Common myeloid progenitor, CD34-positive (primary cell): ENCODE results near the gene DISC1.

Source experiments
- CTCF ChIA-PET: fragments of 350-600 bp; sonication (Branson Sonifier 250); formaldehyde crosslinking; loops from one replicate; lab custom pipeline; 2021; ENCODE audit warnings: antibody characterized with exemption; lab: Charles Lee
- POLR2A ChIA-PET: fragments of 350-600 bp; sonication (Branson Sonifier 250); formaldehyde crosslinking; loops from one replicate; lab custom pipeline; 2021; ENCODE audit warnings: antibody characterized with exemption; lab: Charles Lee
- DNase-seq, 3 donors: peaks; one replicate each; pipeline versions ENCODE4 v3.0.0 to v3.0.0-alpha.2; 2013
- H3K27ac ChIP-seq, 2 experiments: 1 replicate in 1 of 2; 2 replicates in 1 of 2; pipeline ENCODE4 v1.7.0; 2013; ENCODE audit warnings: inconsistent platforms in 2 of 2, low read length in 2 of 2, mild to moderate bottlenecking in 2 of 2, low read depth in 1 of 2, moderate library complexity in 1 of 2; ENCODE audit not compliant: severe bottlenecking in 2 of 2, insufficient read depth in 1 of 2, poor library complexity in 1 of 2
- H3K27me3 ChIP-seq, 5 experiments: replicated peaks in 2 of 5; 1 replicate in 3 of 5; 2 replicates in 2 of 5; pipeline versions ENCODE4 v1.6.1 to v1.7.0; 2013; ENCODE audit warnings: low read length in 4 of 5, mild to moderate bottlenecking in 2 of 5, moderate library complexity in 2 of 5, inconsistent platforms in 1 of 5; ENCODE audit not compliant: insufficient read depth in 5 of 5, control insufficient read depth in 4 of 5
- H3K36me3 ChIP-seq, 4 experiments: 1 replicate in 2 of 4; 2 replicates in 2 of 4; pipeline versions ENCODE4 v1.6.1 to v1.7.0; 2013; ENCODE audit warnings: low read length in 3 of 4, control low read depth in 1 of 4, mild to moderate bottlenecking in 1 of 4; ENCODE audit not compliant: control insufficient read depth in 4 of 4, insufficient read depth in 4 of 4
- H3K4me1 ChIP-seq, 4 experiments: 1 replicate in 3 of 4; 2 replicates in 1 of 4; pipeline versions ENCODE4 v1.6.1 to v1.7.1; 2013; ENCODE audit warnings: low read length in 3 of 4, mild to moderate bottlenecking in 3 of 4, control low read depth in 1 of 4, inconsistent platforms in 1 of 4, moderate library complexity in 1 of 4; ENCODE audit not compliant: control insufficient read depth in 4 of 4, insufficient read depth in 4 of 4; ENCODE audit errors: control extremely low read depth in 1 of 4
- H3K4me3 ChIP-seq, 7 experiments: 1 replicate in 4 of 7; 2 replicates in 3 of 7; pipeline versions ENCODE4 v1.5.1 to v1.7.0; 2013; ENCODE audit warnings: mild to moderate bottlenecking in 7 of 7, low read length in 6 of 7, moderate library complexity in 6 of 7, inconsistent platforms in 2 of 7, low read depth in 2 of 7, control low read depth in 1 of 7; ENCODE audit not compliant: insufficient read depth in 4 of 7, control insufficient read depth in 1 of 7; ENCODE audit errors: extremely low read depth in 1 of 7
- H3K9me3 ChIP-seq, 5 experiments: 1 replicate in 4 of 5; 2 replicates in 1 of 5; pipeline versions ENCODE4 v1.6.1 to v1.7.1; 2013; ENCODE audit warnings: low read length in 4 of 5, mild to moderate bottlenecking in 2 of 5, inconsistent platforms in 1 of 5, low read depth in 1 of 5, moderate library complexity in 1 of 5; ENCODE audit not compliant: control insufficient read depth in 4 of 5, insufficient read depth in 2 of 5; ENCODE audit errors: control extremely low read depth in 1 of 5
- WGBS: methylation state at CpG from one replicate; pipeline ENCODE4 v1.1.5; 2013; ENCODE audit not compliant: insufficient coverage; 5-methylcytosine and 5-hydroxymethylcytosine counted together

DISC1 gene

DNA sequence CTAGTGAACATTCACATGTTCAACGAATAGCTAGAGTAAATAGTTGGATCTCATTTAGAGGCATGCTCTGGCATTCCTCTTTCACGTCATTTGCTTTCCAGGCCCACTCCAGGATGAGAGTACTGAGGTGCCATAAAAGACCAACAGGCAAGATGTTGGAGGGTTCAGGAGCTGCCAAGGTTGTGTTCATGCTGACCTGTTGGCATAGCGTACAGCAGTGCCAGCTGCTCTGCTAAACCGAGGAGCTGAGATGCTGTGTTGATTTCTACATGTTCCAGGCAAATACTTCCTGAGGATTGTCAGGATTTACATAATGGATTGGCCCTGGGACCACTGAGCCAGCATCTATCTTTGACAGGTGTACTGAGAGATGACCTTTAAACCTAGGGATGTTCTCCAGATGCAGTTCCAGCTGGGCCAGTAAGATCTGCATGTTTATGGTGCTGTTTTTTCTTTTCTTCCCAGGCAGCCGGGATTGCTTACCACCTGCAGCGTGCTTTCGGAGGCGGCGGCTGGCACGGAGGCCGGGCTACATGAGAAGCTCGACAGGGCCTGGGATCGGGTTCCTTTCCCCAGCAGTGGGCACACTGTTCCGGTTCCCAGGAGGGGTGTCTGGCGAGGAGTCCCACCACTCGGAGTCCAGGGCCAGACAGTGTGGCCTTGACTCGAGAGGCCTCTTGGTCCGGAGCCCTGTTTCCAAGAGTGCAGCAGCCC is 66.9 kb downstream of the DISC1 start:
- no peak overlapping the region for H3K4me3 ChIP-seq
- H3K4me1 ChIP-seq: peaks cover 0 to 27% (median 7%) of the 10 kb centered on the region in 4 experiments
- POLR2A ChIA-PET: no interaction called here
- no peaks in the 10 kb centered on the region for H3K27me3 ChIP-seq
- no peaks in the 10 kb centered on the region for H3K9me3 ChIP-seq
- peaks cover 0 to 27% (median 14%) of the 10 kb centered on the region in 4 experiments for H3K36me3 ChIP-seq
- no peak overlapping the region for H3K27ac ChIP-seq
- WGBS: 96% methylated on average over 18 of the region's 18 CpGs
- no peak for DNase-seq
- CTCF ChIA-PET: interaction anchor here (1.7 kb wide), 1 partner anchor 10 kb away, joined by 4 read pairs; no protein-coding TSS in a partner anchor

DNA sequence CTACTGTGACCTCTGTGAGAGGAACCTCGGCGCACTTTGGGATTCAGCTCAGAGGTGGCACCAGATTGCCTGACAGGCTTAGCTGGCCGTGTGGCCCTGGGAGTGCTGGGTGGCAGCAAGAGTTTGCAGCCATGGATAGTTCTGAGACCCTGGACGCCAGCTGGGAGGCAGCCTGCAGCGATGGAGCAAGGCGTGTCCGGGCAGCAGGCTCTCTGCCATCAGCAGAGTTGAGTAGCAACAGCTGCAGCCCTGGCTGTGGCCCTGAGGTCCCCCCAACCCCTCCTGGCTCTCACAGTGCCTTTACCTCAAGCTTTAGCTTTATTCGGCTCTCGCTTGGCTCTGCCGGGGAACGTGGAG is 67.5 kb downstream of the DISC1 start:
- DNase-seq: no peak
- peaks cover 0 to 27% (median 7%) of the 10 kb centered on the region in 4 experiments for H3K4me1 ChIP-seq
- H3K27ac ChIP-seq: no peak overlapping the region
- no peaks in the 10 kb centered on the region for H3K27me3 ChIP-seq
- H3K9me3 ChIP-seq: no peaks in the 10 kb centered on the region
- H3K36me3 ChIP-seq: peaks cover 0 to 27% (median 15%) of the 10 kb centered on the region in 4 experiments
- CTCF ChIA-PET: interaction anchor here (1.0 to 1.7 kb wide), 2 partner anchors 11 to 112 kb away, joined by 3 to 4 read pairs; no protein-coding TSS in a partner anchor
- POLR2A ChIA-PET: no interaction called here
- 97% methylated on average over 11 of the region's 11 CpGs for WGBS
- H3K4me3 ChIP-seq: no peak overlapping the region

DNA sequence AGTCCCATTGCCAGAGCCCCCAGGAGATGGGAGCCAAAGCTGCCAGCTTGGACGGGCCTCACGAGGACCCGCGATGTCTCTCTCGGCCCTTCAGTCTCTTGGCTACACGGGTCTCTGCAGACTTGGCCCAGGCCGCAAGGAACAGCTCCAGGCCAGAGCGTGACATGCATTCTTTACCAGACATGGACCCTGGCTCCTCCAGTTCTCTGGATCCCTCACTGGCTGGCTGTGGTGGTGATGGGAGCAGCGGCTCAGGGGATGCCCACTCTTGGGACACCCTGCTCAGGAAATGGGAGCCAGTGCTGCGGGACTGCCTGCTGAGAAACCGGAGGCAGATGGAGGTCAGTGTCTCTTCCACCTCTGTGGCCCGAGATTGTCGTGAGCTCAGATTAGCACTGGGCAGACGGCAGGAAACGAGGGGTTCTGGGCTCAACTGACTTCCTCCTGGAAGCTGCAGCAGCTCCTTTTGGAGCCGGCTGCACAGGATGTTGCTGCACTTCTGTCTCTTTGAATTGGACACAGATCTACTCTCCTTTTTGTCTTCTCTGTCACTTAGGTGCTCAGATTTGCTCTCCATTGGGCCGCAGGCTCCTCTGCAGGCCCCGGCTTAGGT is 68.0 kb downstream of the DISC1 start:
- H3K27ac ChIP-seq: no peak overlapping the region
- peak in 2 of 3 donors; percentile 16 to 17 for DNase-seq
- H3K36me3 ChIP-seq: peaks cover 0 to 27% (median 15%) of the 10 kb centered on the region in 4 experiments
- no peaks in the 10 kb centered on the region for H3K9me3 ChIP-seq
- WGBS: 60% methylated on average over 18 of the region's 18 CpGs
- peaks cover under 1 to 27% (median 8%) of the 10 kb centered on the region in 4 experiments for H3K4me1 ChIP-seq
- ChIA-PET POLR2A (no interaction called here), CTCF (interaction anchor here (1.0 to 1.7 kb wide), 2 partner anchors 11 to 112 kb away, joined by 3 to 4 read pairs; no protein-coding TSS in a partner anchor)
- no peak overlapping the region for H3K4me3 ChIP-seq
- no peaks in the 10 kb centered on the region for H3K27me3 ChIP-seq

- Histone ChIP-seq H3K27ac (no peak overlapping the region), H3K9me3 (no peaks in the 10 kb centered on the region), H3K4me1 (peaks cover 2 to 17% (median 8%) of the 10 kb centered on the region in 4 experiments), H3K36me3 (peaks cover 0 to 29% (median 16%) of the 10 kb centered on the region in 4 experiments), H3K27me3 (no peaks in the 10 kb centered on the region), H3K4me3 (no peak overlapping the region)
- ChIA-PET CTCF (interaction anchor here (1.7 kb wide), 1 partner anchor 13 kb away, joined by 4 read pairs; no protein-coding TSS in a partner anchor), POLR2A (no interaction called here)
- no peak for DNase-seq
- 91% methylated on average over 5 of the region's 8 CpGs for WGBS
Measured at GRCh38 chr1:231695439-231696255, 69.1 kb downstream of the DISC1 start.

DNA sequence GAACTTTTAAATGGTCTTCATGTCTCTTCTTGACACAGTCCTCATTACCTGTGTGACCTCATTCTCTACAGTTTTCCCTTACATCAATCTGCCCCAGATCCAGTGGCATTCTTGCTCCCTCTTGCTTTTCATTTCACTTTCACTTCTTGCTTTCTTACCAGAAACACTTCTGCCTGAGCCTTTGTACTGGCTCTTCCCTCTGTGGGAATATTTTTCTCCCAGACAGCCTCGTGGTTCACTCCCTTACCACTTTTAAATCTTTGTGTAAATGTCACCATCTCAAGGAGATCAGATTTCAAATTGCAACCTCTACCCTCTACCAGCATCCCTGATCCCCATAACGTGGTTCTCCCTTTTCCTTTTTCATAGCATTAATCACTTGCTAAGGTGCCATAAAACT is 73.2 kb downstream of the DISC1 start:
- Histone ChIP-seq H3K4me3 (peak overlapping the region in 2 of 7 experiments; percentile 7 to 34), H3K9me3 (no peaks in the 10 kb centered on the region), H3K27ac (peak overlapping the region in 1 of 2 experiments; percentile 21), H3K27me3 (no peaks in the 10 kb centered on the region), H3K4me1 (peaks cover 2 to 9% (median 5%) of the 10 kb centered on the region in 4 experiments), H3K36me3 (peaks cover 0 to 42% (median 23%) of the 10 kb centered on the region in 4 experiments)
- 46% methylated on average over 2 of the region's 2 CpGs for WGBS
- DNase-seq: peak in 2 of 3 donors; percentile 9
- CTCF ChIA-PET: no interaction called here
- POLR2A ChIA-PET: no interaction called here

DNA sequence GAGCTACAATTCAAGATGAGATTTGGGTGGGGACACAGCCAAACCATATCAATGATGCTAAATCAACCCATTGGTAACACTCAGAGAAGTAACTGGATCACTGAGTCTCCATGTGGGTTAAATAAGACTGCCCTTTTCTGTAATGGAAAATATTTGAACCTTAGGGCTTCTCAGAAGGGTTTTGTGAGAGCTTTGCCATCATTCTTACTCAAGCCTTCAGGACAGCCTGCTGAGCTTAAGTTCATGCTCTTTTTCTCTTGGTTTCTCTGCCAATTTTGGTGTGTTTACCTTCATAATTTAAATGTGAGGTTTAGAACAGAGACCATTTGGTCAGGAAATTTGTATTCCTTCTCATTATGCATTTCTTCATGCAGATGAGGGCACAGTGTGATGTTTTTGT is 74.7 kb downstream of the DISC1 start:
- Histone ChIP-seq H3K4me3 (no peak overlapping the region), H3K4me1 (peaks cover 0 to 3% (median 1%) of the 10 kb centered on the region in 4 experiments), H3K36me3 (peaks cover 0 to 33% (median 20%) of the 10 kb centered on the region in 4 experiments), H3K27me3 (no peaks in the 10 kb centered on the region), H3K27ac (no peak overlapping the region), H3K9me3 (no peaks in the 10 kb centered on the region)
- no peak for DNase-seq
- CTCF ChIA-PET: no interaction called here
- POLR2A ChIA-PET: no interaction called here
